Endothelial cell of umbilical vein (primary cell): ENCODE results near the gene TWF2. TPM values are rescaled to one million over a fixed set of nuclear protein-coding genes. Genes with fewer than 3 reads are reported as not detected.

Experiments
- BruUV-seq: library from RNA; stranded (reverse); fragments of 400-500 nt; replicated peaks from 2 replicates; lab custom pipeline; 2021; lab: Mats Ljungman, UMichigan
- CTCF ChIA-PET: fragments of 300-600, 350-600 bp; sonication (Branson Sonifier 250); formaldehyde crosslinking; loops from one replicate; lab custom pipeline; 2021; ENCODE audit warnings: antibody characterized with exemption, inconsistent platforms; lab: Charles Lee
- POLR2A ChIA-PET: fragments of 300-600, 350-600 bp; sonication (Branson Sonifier 250); formaldehyde crosslinking; loops from one replicate; lab custom pipeline; 2021; ENCODE audit warnings: antibody characterized with exemption, inconsistent platforms; lab: Charles Lee
- DNase-seq: peaks from one replicate; pipeline ENCODE4 v3.0.0-alpha.2; 2011; ENCODE audit warnings: low read depth, low spot score
- FAIRE-seq: peaks from 2 replicates; lab custom pipeline; 2011; peaks lifted over from hg19 to GRCh38; lab: Jason Lieb, UNC
- H2AFZ ChIP-seq: 2 replicates; pipeline ENCODE4 v1.6.0; 2012; ENCODE audit warnings: low read depth, low read length, control low read depth, inconsistent platforms
- H3K27ac ChIP-seq: 2 replicates; pipeline ENCODE4 v1.5.1; 2011; ENCODE audit warnings: low read depth, mild to moderate bottlenecking, control low read depth, low read length, moderate library complexity; ENCODE audit not compliant: insufficient read depth
- H3K27me3 ChIP-seq, 2 experiments: 2 replicates each; pipeline versions ENCODE4 v1.6.0 to v1.6.1; 2011; ENCODE audit warnings: low read length in 2 of 2, mixed read lengths in 1 of 2; ENCODE audit not compliant: control insufficient read depth in 2 of 2, insufficient read depth in 2 of 2
- H3K36me3 ChIP-seq, 2 experiments: 2 replicates in 1 of 2; 3 replicates in 1 of 2; pipeline ENCODE4 v1.5.1; 2011; ENCODE audit warnings: low read length in 2 of 2, mild to moderate bottlenecking in 1 of 2, moderate library complexity in 1 of 2; ENCODE audit not compliant: control insufficient read depth in 2 of 2, insufficient read depth in 2 of 2; ENCODE audit errors: extremely low read depth in 1 of 2
- H3K4me1 ChIP-seq: 3 replicates; pipeline ENCODE4 v1.5.1; 2011; ENCODE audit warnings: mild to moderate bottlenecking, low read length; ENCODE audit not compliant: control insufficient read depth, insufficient read depth; ENCODE audit errors: extremely low read depth
- H3K4me2 ChIP-seq: 2 replicates; pipeline ENCODE4 v1.6.1; 2011; ENCODE audit warnings: low read length, control low read depth, mixed read lengths; ENCODE audit not compliant: insufficient read depth
- H3K4me3 ChIP-seq, 3 experiments: fragments of 200-600 bp in 1 of 3; sonication (generic), shearing (Covaris generic) in 1 of 3; replicated peaks in 1 of 3; 2 replicates each; pipeline ENCODE4 v1.5.1; 2011 to 2016; ENCODE audit warnings: control low read depth in 3 of 3, low read length in 3 of 3, mild to moderate bottlenecking in 2 of 3, inconsistent platforms in 1 of 3, low read depth in 1 of 3, moderate library complexity in 1 of 3; ENCODE audit not compliant: insufficient read depth in 1 of 3
- H3K79me2 ChIP-seq: 2 replicates; pipeline ENCODE4 v1.6.0; 2012; ENCODE audit warnings: low read length, inconsistent platforms; ENCODE audit not compliant: control insufficient read depth, insufficient read depth
- H3K9ac ChIP-seq: replicated peaks from 2 replicates; pipeline ENCODE3; 2011; ENCODE audit warnings: low read length, control low read depth; ENCODE audit not compliant: insufficient read depth; ENCODE audit errors: extremely low read depth
- H3K9me1 ChIP-seq: replicated peaks from 3 replicates; pipeline ENCODE4 v1.6.0; 2011; ENCODE audit warnings: mild to moderate bottlenecking, low read length; ENCODE audit not compliant: control insufficient read depth, insufficient read depth; ENCODE audit errors: extremely low read depth
- H3K9me3 ChIP-seq: replicated peaks from 2 replicates; pipeline ENCODE4 v1.5.1; 2012; ENCODE audit warnings: low read length, inconsistent platforms; ENCODE audit not compliant: control insufficient read depth, insufficient read depth
- H4K20me1 ChIP-seq: replicated peaks from 2 replicates; pipeline ENCODE3; 2011; ENCODE audit warnings: mild to moderate bottlenecking, low read length; ENCODE audit not compliant: control insufficient read depth, insufficient read depth; ENCODE audit errors: extremely low read depth
- EZH2 ChIP-seq: IDR thresholded peaks from 2 replicates; pipeline ENCODE4 v1.6.1; 2012; ENCODE audit warnings: borderline replicate concordance, low read depth, mild to moderate bottlenecking, moderate library complexity, low read length, inconsistent platforms; ENCODE audit not compliant: severe bottlenecking
- FOS ChIP-seq: IDR thresholded peaks from 2 replicates; pipeline ENCODE4 v1.6.1; 2011; ENCODE audit warnings: mild to moderate bottlenecking, low read length, moderate library complexity, borderline replicate concordance; ENCODE audit not compliant: insufficient read depth
- GATA2 ChIP-seq: IDR thresholded peaks from 2 replicates; pipeline ENCODE4 v1.7.0; 2011; ENCODE audit warnings: low read depth, mild to moderate bottlenecking, moderate library complexity, mixed read lengths, low read length; ENCODE audit not compliant: insufficient read length, insufficient read depth
- JUN ChIP-seq: IDR thresholded peaks from 2 replicates; pipeline ENCODE4 v1.6.1; 2011; ENCODE audit warnings: borderline replicate concordance, low read depth; ENCODE audit not compliant: insufficient read length, insufficient read depth
- MYC ChIP-seq: IDR thresholded peaks from one replicate; pipeline ENCODE4 v1.6.1; 2011; ENCODE audit warnings: mild to moderate bottlenecking, low read depth, low read length
- POLR2A ChIP-seq: IDR thresholded peaks from 2 replicates; pipeline ENCODE4 v1.6.1; 2012; ENCODE audit warnings: low read depth, mild to moderate bottlenecking, control low read depth, low read length
- POLR2AphosphoS5 ChIP-seq: IDR thresholded peaks from 2 replicates; pipeline ENCODE4 v1.6.1; 2012; ENCODE audit warnings: low read depth, mild to moderate bottlenecking, control low read depth, low read length, moderate library complexity; ENCODE audit not compliant: insufficient read depth
- dilution Hi-C: fragments of 300-500 bp; cut with MboI; formaldehyde crosslinking; loops from one replicate; pipeline ENCODE4 v1.15.0; 2019; ENCODE audit warnings: low sequenced_read_pairs; ENCODE audit not compliant: extremely low pct_ligation_motif_present
- intact Hi-C: fragments of 100-400 bp; cut with micrococcal nuclease; formaldehyde crosslinking; loops from one replicate; pipeline ENCODE4 v1.10.0; 2022
- polyA plus RNA-seq, 4 experiments: library from polyadenylated mRNA; depleted of rRNA in 3 of 4; stranded (reverse) in 3 of 4; unstranded in 1 of 4; fragments of >200 nt; gene quantifications; 2 replicates each; pipeline versions ENCODE4 v1.2.1 to v1.2.3, GENCODE V29; 2011 to 2012; ENCODE audit warnings: missing spikeins in 1 of 4
- total RNA-seq: library from RNA; stranded (reverse); gene quantifications from 2 replicates; pipeline ENCODE4 v1.2.3, GENCODE V29; 2021
- TF ChIP-seq, protein P1 (sequence below): IDR thresholded peaks from 2 replicates; pipeline ENCODE4 v1.6.1; 2011; ENCODE audit not compliant: insufficient read depth, insufficient read length
- TF ChIP-seq, protein P2 (sequence below), 2 donors: IDR thresholded peaks; 1 replicate in 1 of 2; 2 replicates in 1 of 2; pipeline ENCODE4 v1.5.1; 2011; ENCODE audit warnings: low read length in 2 of 2, mild to moderate bottlenecking in 2 of 2, moderate library complexity in 2 of 2, control low read depth in 1 of 2, inconsistent platforms in 1 of 2, low read depth in 1 of 2; ENCODE audit not compliant: insufficient read depth in 1 of 2; ENCODE audit errors: extremely low read depth in 1 of 2

TWF2 gene
- total and polyA plus RNA-seq, 2 donors (not counting 3 experiments of a cell fraction or from before 2014, with no cell fraction given), result 82.9 to 134 TPM

- no peaks in the 10 kb centered on the region for H4K20me1 ChIP-seq
- TF ChIP-seq EZH2, result no peak
- no peak for TF ChIP-seq FOS
- no peak for TF ChIP-seq JUN
- TF ChIP-seq GATA2, result no peak
- no peak for TF ChIP-seq MYC
- no peak for TF ChIP-seq POLR2AphosphoS5
- TF ChIP-seq, protein P1, sequence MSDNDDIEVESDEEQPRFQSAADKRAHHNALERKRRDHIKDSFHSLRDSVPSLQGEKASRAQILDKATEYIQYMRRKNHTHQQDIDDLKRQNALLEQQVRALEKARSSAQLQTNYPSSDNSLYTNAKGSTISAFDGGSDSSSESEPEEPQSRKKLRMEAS, result no peak
- TF ChIP-seq, protein P2, sequence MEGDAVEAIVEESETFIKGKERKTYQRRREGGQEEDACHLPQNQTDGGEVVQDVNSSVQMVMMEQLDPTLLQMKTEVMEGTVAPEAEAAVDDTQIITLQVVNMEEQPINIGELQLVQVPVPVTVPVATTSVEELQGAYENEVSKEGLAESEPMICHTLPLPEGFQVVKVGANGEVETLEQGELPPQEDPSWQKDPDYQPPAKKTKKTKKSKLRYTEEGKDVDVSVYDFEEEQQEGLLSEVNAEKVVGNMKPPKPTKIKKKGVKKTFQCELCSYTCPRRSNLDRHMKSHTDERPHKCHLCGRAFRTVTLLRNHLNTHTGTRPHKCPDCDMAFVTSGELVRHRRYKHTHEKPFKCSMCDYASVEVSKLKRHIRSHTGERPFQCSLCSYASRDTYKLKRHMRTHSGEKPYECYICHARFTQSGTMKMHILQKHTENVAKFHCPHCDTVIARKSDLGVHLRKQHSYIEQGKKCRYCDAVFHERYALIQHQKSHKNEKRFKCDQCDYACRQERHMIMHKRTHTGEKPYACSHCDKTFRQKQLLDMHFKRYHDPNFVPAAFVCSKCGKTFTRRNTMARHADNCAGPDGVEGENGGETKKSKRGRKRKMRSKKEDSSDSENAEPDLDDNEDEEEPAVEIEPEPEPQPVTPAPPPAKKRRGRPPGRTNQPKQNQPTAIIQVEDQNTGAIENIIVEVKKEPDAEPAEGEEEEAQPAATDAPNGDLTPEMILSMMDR (IDR thresholded peaks at IDR 0.05; ENCODE audit: extremely low read depth in 1 of 2, insufficient read depth in 1 of 2, low read depth in 1 of 2, low read length in 2 of 2), result no peak
- no peak for TF ChIP-seq POLR2A
- no peaks in the 10 kb centered on the region for H3K9me3 ChIP-seq
- no peaks in the 10 kb centered on the region for H3K9me1 ChIP-seq
- H3K36me3 ChIP-seq, result peaks cover 14 to 24% of the 10 kb centered on the region in 2 experiments
- BruUV-seq, result no TSS peak
- H3K4me1 ChIP-seq, result no peaks in the 10 kb centered on the region
- H2AFZ ChIP-seq, result no peak overlapping the region
- ChIA-PET CTCF (no interaction called here), POLR2A (interaction anchor here (0.7 kb wide), 1 partner anchor 10 kb away, joined by 5 read pairs; no protein-coding TSS in a partner anchor)
- peaks cover 2% of the 10 kb centered on the region for H3K79me2 ChIP-seq
- no peaks in the 10 kb centered on the region for H3K27me3 ChIP-seq
- no peak overlapping the region for H3K4me2 ChIP-seq
- H3K27ac ChIP-seq, result no peak overlapping the region
- no peak for DNase-seq
- no peak overlapping the region for H3K4me3 ChIP-seq
- intact Hi-C loops, result no loop called here
- H3K9ac ChIP-seq, result no peak overlapping the region
- no peak for FAIRE-seq
- dilution Hi-C loops, result no loop called here
Measured at GRCh38 chr3:52227117-52227516, 11.8 kb downstream of the TWF2 start.
